ENCODE results near the gene POTEJ.
"Not testable (repeated sequence)": the region's sequence is repeated elsewhere in the genome, so short reads cannot be mapped to it uniquely, and the experiment has no call there.

Gene POTEJ

GRCh38 chr2:130692041-130692770, 81.0 kb downstream of the POTEJ start:
- CTCF ChIA-PET; H3K27ac ChIP-seq; POLR2A ChIA-PET (ENCODE audit: low non-redundant PET); DNase-seq (ENCODE audit: low spot score): not testable (repeated sequence)

- H3K27ac ChIP-seq; DNase-seq (ENCODE audit: low spot score); POLR2A ChIA-PET (ENCODE audit: low non-redundant PET): not testable (repeated sequence)
- CTCF ChIA-PET: interaction anchor here (0.6 to 0.7 kb wide), 5 partner anchors 71 to 349 kb away, joined by 3 to 5 read pairs (median 3); no protein-coding TSS in a partner anchor
- peak; percentile 30 for TF ChIP-seq CTCF (conservative IDR thresholded peaks at IDR 0.05; ENCODE audit: low read depth)
These were observed 82.2 kb downstream of the POTEJ start for GRCh38 chr2:130693474-130693873.

GRCh38 chr2:130703250-130703649, 92.0 kb downstream of the POTEJ start:
- DNase-seq (ENCODE audit: low spot score); POLR2A ChIA-PET (ENCODE audit: low non-redundant PET); H3K27ac ChIP-seq; CTCF ChIA-PET: not testable (repeated sequence)
